ENCODE results near the gene CYBA. TPM values are rescaled to one million over a fixed set of nuclear protein-coding genes. Genes with fewer than 3 reads are reported as not detected.

Gene CYBA
- polyA plus RNA-seq, 4 donors = 61.1 to 320 (median 175) TPM

- H3K27ac ChIP-seq (ENCODE audit: low read depth in 1 of 3, low read length in 2 of 3) = no peak overlapping the region
- 93 to 95% (median 94%) methylated on average over 7 of the region's 7 CpGs for WGBS, 3 donors
- FAIRE-seq (no peak), DNase-seq (no peak)
- H3K36me3 ChIP-seq (ENCODE audit: control insufficient read depth in 3 of 3, insufficient read depth in 2 of 3, low read depth in 1 of 3, low read length in 3 of 3) = peaks cover 4 to 56% (median 7%) of the 10 kb centered on the region in 3 donors
- no peaks in the 10 kb centered on the region for H3K4me1 ChIP-seq (ENCODE audit: control insufficient read depth in 3 of 3, insufficient read depth in 2 of 3, low read depth in 1 of 3, low read length in 2 of 3)
- no peak overlapping the region for H3K4me3 ChIP-seq (ENCODE audit: low read depth in 1 of 3, low read length in 3 of 3)
- H3K9me3 ChIP-seq (ENCODE audit: control insufficient read depth in 2 of 2, insufficient read depth in 1 of 2, low read depth in 1 of 2, low read length in 1 of 2) = no peaks in the 10 kb centered on the region
- peaks cover 0 to 1% (median 0%) of the 10 kb centered on the region in 3 donors for H3K27me3 ChIP-seq (ENCODE audit: control insufficient read depth in 3 of 3, insufficient read depth in 3 of 3, low read length in 3 of 3)
Observed at GRCh38 chr16:88695753-88696152, 44.9 kb upstream of the CYBA start.

- H3K27ac ChIP-seq (ENCODE audit: low read depth in 1 of 3, low read length in 2 of 3) = no peak overlapping the region
- H3K36me3 ChIP-seq (ENCODE audit: control insufficient read depth in 3 of 3, insufficient read depth in 2 of 3, low read depth in 1 of 3, low read length in 3 of 3) = peaks cover 4 to 51% (median 7%) of the 10 kb centered on the region in 3 donors
- WGBS, 3 donors = 73 to 84% (median 84%) methylated on average over 14 to 15 of the region's 15 CpGs
- H3K4me3 ChIP-seq (ENCODE audit: low read depth in 1 of 3, low read length in 3 of 3) = no peak overlapping the region
- H3K4me1 ChIP-seq (ENCODE audit: control insufficient read depth in 3 of 3, insufficient read depth in 2 of 3, low read depth in 1 of 3, low read length in 2 of 3) = no peaks in the 10 kb centered on the region
- no peaks in the 10 kb centered on the region for H3K9me3 ChIP-seq (ENCODE audit: control insufficient read depth in 2 of 2, insufficient read depth in 1 of 2, low read depth in 1 of 2, low read length in 1 of 2)
- DNase-seq = no peak
- H3K27me3 ChIP-seq (ENCODE audit: control insufficient read depth in 3 of 3, insufficient read depth in 3 of 3, low read length in 3 of 3) = peaks cover 0 to 5% (median 0%) of the 10 kb centered on the region in 3 donors
- FAIRE-seq = no peak
Observed at GRCh38 chr16:88695218-88695617, 44.4 kb upstream of the CYBA start.

- H3K9me3 ChIP-seq (ENCODE audit: control insufficient read depth in 2 of 2, insufficient read depth in 1 of 2, low read depth in 1 of 2, low read length in 1 of 2) = no peaks in the 10 kb centered on the region
- FAIRE-seq = no peak
- H3K27ac ChIP-seq (ENCODE audit: low read depth in 1 of 3, low read length in 2 of 3) = no peak overlapping the region
- H3K27me3 ChIP-seq (ENCODE audit: control insufficient read depth in 3 of 3, insufficient read depth in 3 of 3, low read length in 3 of 3) = peaks cover 0 to 5% (median 0%) of the 10 kb centered on the region in 3 donors
- H3K4me3 ChIP-seq (ENCODE audit: low read depth in 1 of 3, low read length in 3 of 3) = no peak overlapping the region
- 92 to 93% (median 92%) methylated on average over 35 to 37 of the region's 37 CpGs for WGBS, 3 donors
- H3K36me3 ChIP-seq (ENCODE audit: control insufficient read depth in 3 of 3, insufficient read depth in 2 of 3, low read depth in 1 of 3, low read length in 3 of 3) = peaks cover 4 to 43% (median 7%) of the 10 kb centered on the region in 3 donors
- no peaks in the 10 kb centered on the region for H3K4me1 ChIP-seq (ENCODE audit: control insufficient read depth in 3 of 3, insufficient read depth in 2 of 3, low read depth in 1 of 3, low read length in 2 of 3)
- no peak for DNase-seq
Observed at GRCh38 chr16:88694221-88695087, 43.6 kb upstream of the CYBA start.

GRCh38 chr16:88693420-88694177 is 42.7 kb upstream of the CYBA start:
- no peak for DNase-seq
- FAIRE-seq = no peak
- WGBS, 3 donors = 79 to 87% (median 83%) methylated on average over 38 to 39 of the region's 39 CpGs
- peaks cover 0 to 8% (median 0%) of the 10 kb centered on the region in 3 donors for H3K27me3 ChIP-seq (ENCODE audit: control insufficient read depth in 3 of 3, insufficient read depth in 3 of 3, low read length in 3 of 3)
- H3K27ac ChIP-seq (ENCODE audit: low read depth in 1 of 3, low read length in 2 of 3) = no peak overlapping the region
- H3K9me3 ChIP-seq (ENCODE audit: control insufficient read depth in 2 of 2, insufficient read depth in 1 of 2, low read depth in 1 of 2, low read length in 1 of 2) = no peaks in the 10 kb centered on the region
- H3K36me3 ChIP-seq (ENCODE audit: control insufficient read depth in 3 of 3, insufficient read depth in 2 of 3, low read depth in 1 of 3, low read length in 3 of 3) = peaks cover 4 to 35% (median 7%) of the 10 kb centered on the region in 3 donors
- H3K4me1 ChIP-seq (ENCODE audit: control insufficient read depth in 3 of 3, insufficient read depth in 2 of 3, low read depth in 1 of 3, low read length in 2 of 3) = peaks cover 0 to 2% (median 0%) of the 10 kb centered on the region in 3 donors
- no peak overlapping the region for H3K4me3 ChIP-seq (ENCODE audit: low read depth in 1 of 3, low read length in 3 of 3)

- FAIRE-seq = no peak
- Histone ChIP-seq H3K27me3 (ENCODE audit: control insufficient read depth in 3 of 3, insufficient read depth in 3 of 3, low read length in 3 of 3) (peaks cover 0 to 12% (median 0%) of the 10 kb centered on the region in 3 donors), H3K27ac (ENCODE audit: low read depth in 1 of 3, low read length in 2 of 3) (peak overlapping the region in 1 of 3 donors; percentile 27), H3K4me1 (ENCODE audit: control insufficient read depth in 3 of 3, insufficient read depth in 2 of 3, low read depth in 1 of 3, low read length in 2 of 3) (peaks cover 0 to 9% (median 1%) of the 10 kb centered on the region in 3 donors), H3K36me3 (ENCODE audit: control insufficient read depth in 3 of 3, insufficient read depth in 2 of 3, low read depth in 1 of 3, low read length in 3 of 3) (peaks cover 4 to 27% (median 7%) of the 10 kb centered on the region in 3 donors), H3K4me3 (ENCODE audit: low read depth in 1 of 3, low read length in 3 of 3) (no peak overlapping the region), H3K9me3 (ENCODE audit: control insufficient read depth in 2 of 2, insufficient read depth in 1 of 2, low read depth in 1 of 2, low read length in 1 of 2) (no peaks in the 10 kb centered on the region)
- no peak for DNase-seq
- WGBS, 3 donors = 73 to 85% (median 77%) methylated on average over 10 of the region's 10 CpGs
Observed at GRCh38 chr16:88692861-88693260, 42.0 kb upstream of the CYBA start.

- FAIRE-seq (no peak), DNase-seq (peak in 1 of 2 donors; percentile 32)
- peaks cover under 1 to 19% (median 4%) of the 10 kb centered on the region in 3 donors for H3K36me3 ChIP-seq (ENCODE audit: control insufficient read depth in 3 of 3, insufficient read depth in 2 of 3, low read depth in 1 of 3, low read length in 3 of 3)
- H3K27me3 ChIP-seq (ENCODE audit: control insufficient read depth in 3 of 3, insufficient read depth in 3 of 3, low read length in 3 of 3) = peaks cover 0 to 12% (median 0%) of the 10 kb centered on the region in 3 donors
- H3K9me3 ChIP-seq (ENCODE audit: control insufficient read depth in 2 of 2, insufficient read depth in 1 of 2, low read depth in 1 of 2, low read length in 1 of 2) = no peaks in the 10 kb centered on the region
- H3K27ac ChIP-seq (ENCODE audit: low read depth in 1 of 3, low read length in 2 of 3) = peak overlapping the region in 1 of 3 donors; percentile 7
- H3K4me1 ChIP-seq (ENCODE audit: control insufficient read depth in 3 of 3, insufficient read depth in 2 of 3, low read depth in 1 of 3, low read length in 2 of 3) = peaks cover 0 to 17% (median 2%) of the 10 kb centered on the region in 3 donors
- H3K4me3 ChIP-seq (ENCODE audit: low read depth in 1 of 3, low read length in 3 of 3) = no peak overlapping the region
- WGBS, 3 donors = 25 to 61% (median 38%) methylated on average over 24 to 26 of the region's 26 CpGs
Observed at GRCh38 chr16:88691924-88692560, 41.2 kb upstream of the CYBA start.

GRCh38 chr16:88691129-88691813 is 40.4 kb upstream of the CYBA start:
- DNase-seq (no peak), FAIRE-seq (no peak)
- no peaks in the 10 kb centered on the region for H3K9me3 ChIP-seq (ENCODE audit: control insufficient read depth in 2 of 2, insufficient read depth in 1 of 2, low read depth in 1 of 2, low read length in 1 of 2)
- no peak overlapping the region for H3K4me3 ChIP-seq (ENCODE audit: low read depth in 1 of 3, low read length in 3 of 3)
- H3K27ac ChIP-seq (ENCODE audit: low read depth in 1 of 3, low read length in 2 of 3) = no peak overlapping the region
- WGBS, 3 donors = 83 to 91% (median 89%) methylated on average over 33 of the region's 33 CpGs
- H3K27me3 ChIP-seq (ENCODE audit: control insufficient read depth in 3 of 3, insufficient read depth in 3 of 3, low read length in 3 of 3) = peaks cover 0 to 16% (median 0%) of the 10 kb centered on the region in 3 donors
- peaks cover 2 to 23% (median 5%) of the 10 kb centered on the region in 3 donors for H3K4me1 ChIP-seq (ENCODE audit: control insufficient read depth in 3 of 3, insufficient read depth in 2 of 3, low read depth in 1 of 3, low read length in 2 of 3)
- peaks cover 0 to 12% (median 0%) of the 10 kb centered on the region in 3 donors for H3K36me3 ChIP-seq (ENCODE audit: control insufficient read depth in 3 of 3, insufficient read depth in 2 of 3, low read depth in 1 of 3, low read length in 3 of 3)
